GM10266 (cell line): Measurements from ENCODE around the gene FAM72B.
"Not testable (repeated sequence)": the region's sequence is repeated elsewhere in the genome, so short reads cannot be mapped to it uniquely, and the experiment has no call there.

ENCODE experiments used
- DNase-seq: peaks from one replicate; pipeline ENCODE4 v3.0.0; 2012; ENCODE audit errors: extremely low spot score

Gene FAM72B

GRCh38 chr1:121152788-121153187 is 31.4 kb downstream of the FAM72B start:
- DNase-seq, result not testable (repeated sequence)

DNA sequence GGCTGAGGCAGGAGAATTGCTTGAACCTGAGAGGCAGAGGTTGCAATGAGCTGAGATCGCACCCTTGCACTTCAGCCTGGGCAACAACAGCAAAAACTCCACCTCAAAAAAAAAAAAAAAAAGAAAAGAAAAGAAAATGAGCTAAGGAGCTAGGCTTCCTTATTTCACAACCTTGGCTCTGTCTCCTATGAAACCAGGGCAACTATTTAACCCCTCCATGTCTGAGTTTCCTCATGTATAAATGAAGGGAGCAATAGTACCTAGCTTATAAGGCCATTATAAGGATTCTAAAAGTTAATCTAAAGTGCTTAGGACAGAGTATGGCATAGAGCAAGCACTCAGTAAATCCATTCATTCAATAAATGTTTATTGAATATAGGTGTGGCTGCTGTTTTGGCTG is 32.8 kb downstream of the FAM72B start:
- not testable (repeated sequence) for DNase-seq

- not testable (repeated sequence) for DNase-seq
These were observed 35.5 kb downstream of the FAM72B start for GRCh38 chr1:121148489-121149190.

GRCh38 chr1:121140393-121140792 is 43.7 kb downstream of the FAM72B start:
- DNase-seq, result not testable (repeated sequence)

DNA sequence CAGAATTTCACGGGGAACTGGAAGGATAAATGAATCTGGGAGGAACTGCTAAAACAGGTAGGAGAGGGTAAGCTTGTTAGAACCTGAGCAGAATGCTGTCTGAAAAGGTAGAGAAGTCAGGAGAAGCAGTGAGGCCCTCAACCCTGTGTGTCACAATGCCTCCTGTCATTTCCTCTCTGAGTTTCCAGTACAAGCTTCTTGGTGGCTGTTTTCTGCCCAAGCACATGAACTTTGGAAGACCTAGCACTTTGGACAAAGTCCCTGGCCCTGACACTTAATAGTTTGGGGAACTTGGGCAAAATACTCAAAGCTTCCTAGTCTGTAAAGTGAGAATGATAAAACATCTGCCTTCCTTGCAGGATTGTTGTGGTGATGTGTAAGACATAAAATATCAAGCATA is 52.6 kb downstream of the FAM72B start:
- DNase-seq, result not testable (repeated sequence)

GRCh38 chr1:121118480-121118824 is 65.7 kb downstream of the FAM72B start:
- not testable (repeated sequence) for DNase-seq
